ENCODE measurements around the gene AGAP9. TPM values are rescaled to one million over a fixed set of nuclear protein-coding genes. Genes with fewer than 3 reads are reported as not detected.
"Not testable (repeated sequence)": the region's sequence is repeated elsewhere in the genome, so short reads cannot be mapped to it uniquely, and the experiment has no call there.

AGAP9 gene
- total and polyA plus RNA-seq, 2 of the 8 experiments (the other 6 are each of a cell fraction or from before 2014, with no cell fraction given), result 7.2 to 9.3 TPM

DNA sequence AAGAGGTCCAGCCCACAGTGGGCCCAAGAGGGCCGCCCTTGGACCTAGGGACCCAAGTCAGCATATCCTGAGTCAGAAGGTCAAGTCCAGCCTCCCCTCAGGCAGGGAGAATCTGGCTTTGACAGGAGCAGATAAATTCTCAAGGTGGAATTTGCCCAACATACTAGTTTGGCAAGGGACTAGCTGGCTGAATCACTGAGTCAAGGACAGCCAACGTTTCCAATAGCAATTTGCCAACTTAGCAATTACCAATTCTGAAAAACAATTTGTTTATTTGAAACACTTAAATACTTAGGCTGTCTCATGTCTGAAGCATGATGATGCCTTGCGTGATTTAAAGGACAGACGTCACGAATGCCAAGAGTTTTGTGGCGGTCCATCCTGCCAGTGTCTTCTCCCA, 29.2 kb downstream of the AGAP9 start:
- H3K4me3 ChIP-seq (ENCODE audit: extremely low read depth in 1 of 4, insufficient read depth in 2 of 4, low read depth in 3 of 4, low read length in 4 of 4); H3K4me2 ChIP-seq (ENCODE audit: insufficient read depth in 1 of 2, low read depth in 2 of 2, low read length in 2 of 2); H3K23me2 ChIP-seq (ENCODE audit: low read depth, low read length); H3K79me1 ChIP-seq (ENCODE audit: low read depth, low read length); CTCF ChIA-PET (ENCODE audit: partially characterized antibody); H4K8ac ChIP-seq (ENCODE audit: extremely low read depth, insufficient read depth, low read length); H4K91ac ChIP-seq (replicated peaks; ENCODE audit: insufficient read length, low read length); FAIRE-seq; H3K56ac ChIP-seq (replicated peaks; ENCODE audit: insufficient read length, low read depth, low read length); H4K5ac ChIP-seq (ENCODE audit: insufficient read length, low read depth, low read length); H2BK5ac ChIP-seq (ENCODE audit: low read depth, low read length); H4K20me1 ChIP-seq (replicated peaks in 1 of 2; ENCODE audit: control insufficient read depth in 1 of 2, insufficient read depth in 2 of 2, low read length in 2 of 2); H2BK15ac ChIP-seq (ENCODE audit: low read length); H3K79me2 ChIP-seq (ENCODE audit: control insufficient read depth in 1 of 2, insufficient read depth in 2 of 2, low read length in 2 of 2); H3K27me3 ChIP-seq (replicated peaks in 1 of 4; ENCODE audit: control insufficient read depth in 3 of 4, extremely low read depth in 1 of 4, insufficient read depth in 3 of 4, low read length in 3 of 4); H3K23ac ChIP-seq (ENCODE audit: insufficient read length); H2AK5ac ChIP-seq (ENCODE audit: low read depth, low read length); H3K18ac ChIP-seq (ENCODE audit: extremely low read depth, low read length); H2BK20ac ChIP-seq (ENCODE audit: low read length); H3K9ac ChIP-seq (replicated peaks in 1 of 4; ENCODE audit: extremely low read depth in 1 of 4, low read depth in 3 of 4, low read length in 3 of 4); H2BK12ac ChIP-seq (ENCODE audit: low read depth, low read length); H2AFZ ChIP-seq (ENCODE audit: low read length); H3K14ac ChIP-seq (ENCODE audit: insufficient read length); POLR2A ChIA-PET (ENCODE audit: partially characterized antibody); H3K9me3 ChIP-seq (ENCODE audit: insufficient read depth in 2 of 2, low read depth in 1 of 2, low read length in 1 of 2); H3K4me1 ChIP-seq (replicated peaks in 1 of 4; ENCODE audit: control insufficient read depth in 3 of 4, insufficient read depth in 4 of 4, low read length in 3 of 4); H3K27ac ChIP-seq (ENCODE audit: low read depth, low read length); H3K36me3 ChIP-seq (ENCODE audit: control insufficient read depth in 2 of 4, insufficient read depth in 4 of 4, low read length in 3 of 4); H3K4ac ChIP-seq (replicated peaks; ENCODE audit: insufficient read length, low read depth, low read length); DNase-seq (ENCODE audit: low read depth in 1 of 2, low spot score in 2 of 2); H2BK120ac ChIP-seq (replicated peaks; ENCODE audit: low read depth, low read length): not testable (repeated sequence)
- 83% methylated on average over 1 of the region's 6 CpGs; no CpG with 5 or more reads in 1 of the 2 experiments for WGBS, 2 experiments (ENCODE audit: extremely low coverage in 1 of 2, insufficient coverage in 1 of 2, insufficient read length in 1 of 2, insufficient replicate concordance in 2 of 2, low coverage in 1 of 2, low lambda C conversion rate in 2 of 2, missing lambda C conversion rate in 1 of 2)

DNA sequence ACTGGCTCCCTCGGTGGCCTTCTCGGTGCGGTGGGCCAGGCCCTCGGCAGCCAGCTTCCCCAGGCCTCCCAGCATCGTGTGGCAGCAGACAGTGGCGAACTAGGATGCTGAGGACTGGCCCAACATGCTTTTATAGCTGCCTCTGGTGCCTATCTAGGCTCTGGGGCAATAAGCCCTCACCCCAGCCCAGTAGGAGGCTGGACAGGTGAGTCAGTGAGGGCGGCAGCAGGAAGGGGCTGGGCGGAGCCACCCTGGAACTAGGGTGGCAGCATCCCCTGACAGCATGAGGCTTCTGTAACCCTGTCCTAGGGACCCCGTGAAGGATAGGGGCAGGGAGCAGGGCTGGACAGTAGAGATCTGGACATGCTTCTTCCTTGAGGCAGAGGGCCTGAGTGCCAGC, 31.8 kb downstream of the AGAP9 start, which contains the start of gene FAM25G:
TSS of gene FAM25G (minus strand) at position 101 of the 400 bp plus-strand sequence. CDS start at position 75, 26 bp downstream.
- H2BK12ac ChIP-seq (ENCODE audit: low read depth, low read length); H3K23ac ChIP-seq (ENCODE audit: insufficient read length); H3K4me1 ChIP-seq (replicated peaks in 1 of 4; ENCODE audit: control insufficient read depth in 3 of 4, insufficient read depth in 4 of 4, low read length in 3 of 4); POLR2A ChIA-PET (ENCODE audit: partially characterized antibody); H3K27me3 ChIP-seq (replicated peaks in 1 of 4; ENCODE audit: control insufficient read depth in 3 of 4, extremely low read depth in 1 of 4, insufficient read depth in 3 of 4, low read length in 3 of 4); H3K4ac ChIP-seq (replicated peaks; ENCODE audit: insufficient read length, low read depth, low read length); H2BK15ac ChIP-seq (ENCODE audit: low read length); H3K18ac ChIP-seq (ENCODE audit: extremely low read depth, low read length); H2BK5ac ChIP-seq (ENCODE audit: low read depth, low read length); H3K9ac ChIP-seq (replicated peaks in 1 of 4; ENCODE audit: extremely low read depth in 1 of 4, low read depth in 3 of 4, low read length in 3 of 4); H3K14ac ChIP-seq (ENCODE audit: insufficient read length); H3K23me2 ChIP-seq (ENCODE audit: low read depth, low read length); H2BK120ac ChIP-seq (replicated peaks; ENCODE audit: low read depth, low read length); H3K36me3 ChIP-seq (ENCODE audit: control insufficient read depth in 2 of 4, insufficient read depth in 4 of 4, low read length in 3 of 4); H3K79me2 ChIP-seq (ENCODE audit: control insufficient read depth in 1 of 2, insufficient read depth in 2 of 2, low read length in 2 of 2); FAIRE-seq; DNase-seq (ENCODE audit: low read depth in 1 of 2, low spot score in 2 of 2); H3K56ac ChIP-seq (replicated peaks; ENCODE audit: insufficient read length, low read depth, low read length); H2AFZ ChIP-seq (ENCODE audit: low read length); H3K4me3 ChIP-seq (ENCODE audit: extremely low read depth in 1 of 4, insufficient read depth in 2 of 4, low read depth in 3 of 4, low read length in 4 of 4); H3K9me3 ChIP-seq (ENCODE audit: insufficient read depth in 2 of 2, low read depth in 1 of 2, low read length in 1 of 2); H3K27ac ChIP-seq (ENCODE audit: low read depth, low read length); H4K8ac ChIP-seq (ENCODE audit: extremely low read depth, insufficient read depth, low read length); H2AK5ac ChIP-seq (ENCODE audit: low read depth, low read length); H3K4me2 ChIP-seq (ENCODE audit: insufficient read depth in 1 of 2, low read depth in 2 of 2, low read length in 2 of 2); H2BK20ac ChIP-seq (ENCODE audit: low read length); H4K20me1 ChIP-seq (replicated peaks in 1 of 2; ENCODE audit: control insufficient read depth in 1 of 2, insufficient read depth in 2 of 2, low read length in 2 of 2); H4K5ac ChIP-seq (ENCODE audit: insufficient read length, low read depth, low read length); H3K79me1 ChIP-seq (ENCODE audit: low read depth, low read length); H4K91ac ChIP-seq (replicated peaks; ENCODE audit: insufficient read length, low read length); CTCF ChIA-PET (ENCODE audit: partially characterized antibody): not testable (repeated sequence)
- WGBS, 2 experiments (ENCODE audit: extremely low coverage in 1 of 2, insufficient coverage in 1 of 2, insufficient read length in 1 of 2, insufficient replicate concordance in 2 of 2, low coverage in 1 of 2, low lambda C conversion rate in 2 of 2, missing lambda C conversion rate in 1 of 2), result no CpG with 5 or more reads among the region's 9 CpGs
